HG03066 (cell line): ENCODE data around the gene TUBB2A.
A peak's percentile ranks its signal among the peaks of the same experiment; 100 is the strongest.

ENCODE experiments used
- ATAC-seq: cut with Tn5 transposase; IDR thresholded peaks from one replicate; pipeline ENCODE4 v1.9.1; 2021; ENCODE audit warnings: low read depth; ENCODE audit not compliant: unreplicated experiment

Gene TUBB2A

DNA sequence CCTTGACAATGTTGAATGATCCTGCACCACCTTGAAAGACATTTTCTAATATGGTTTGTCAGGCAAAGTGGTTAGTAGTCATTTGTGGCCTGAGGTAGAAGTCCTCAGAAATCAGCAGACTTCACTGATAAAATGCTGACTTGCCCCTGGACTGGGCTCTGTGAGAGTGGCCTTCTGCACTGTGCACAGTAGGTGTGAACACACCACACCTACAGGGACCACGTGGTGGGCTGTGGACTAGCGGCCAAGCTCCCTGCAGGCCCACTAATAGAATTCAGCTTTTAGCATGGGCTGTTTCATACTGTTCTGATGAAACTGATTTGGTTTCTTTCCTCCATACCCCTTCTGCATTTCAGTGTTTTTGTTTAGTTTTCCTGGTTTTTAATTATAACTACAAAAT is 31.5 kb downstream of the TUBB2A start:
- ATAC-seq: no peak

DNA sequence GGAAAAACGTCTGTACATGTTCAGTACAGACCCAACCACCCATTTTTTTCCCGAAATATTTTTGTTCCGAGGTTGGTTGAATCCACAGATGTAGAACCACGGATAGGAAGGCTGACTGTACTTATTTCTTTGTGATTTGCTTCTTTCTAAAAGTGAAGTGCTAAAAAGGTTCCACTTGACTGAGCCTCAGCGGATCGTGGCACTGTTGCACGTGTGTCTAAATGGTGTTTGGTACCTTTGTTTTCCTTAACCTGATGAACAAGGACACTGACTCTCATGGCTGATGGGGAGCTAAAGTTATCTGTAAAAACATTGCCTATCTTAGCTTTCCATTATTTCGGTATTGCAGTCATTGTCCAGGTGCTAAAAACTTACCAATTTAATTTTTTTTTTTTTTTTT is 32.7 kb downstream of the TUBB2A start:
- no peak for ATAC-seq

DNA sequence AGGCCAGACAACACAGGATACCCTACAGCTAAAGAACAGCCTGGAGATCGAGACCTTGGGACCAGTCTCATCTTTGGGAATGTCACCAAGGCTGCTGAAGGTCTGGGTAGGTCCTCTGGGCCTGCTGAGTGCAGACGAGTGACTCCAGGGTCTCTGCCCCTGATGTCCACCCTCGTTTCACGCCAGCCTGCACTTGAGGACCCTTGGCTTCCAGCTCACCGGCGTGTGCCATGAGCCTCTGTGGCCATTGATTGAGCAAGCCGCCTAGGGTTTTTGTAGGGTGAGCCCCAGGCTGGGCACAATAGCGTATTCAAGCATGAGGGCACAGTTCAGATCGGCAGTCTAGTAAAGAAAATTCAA is 34.5 kb downstream of the TUBB2A start:
- ATAC-seq: no peak

DNA sequence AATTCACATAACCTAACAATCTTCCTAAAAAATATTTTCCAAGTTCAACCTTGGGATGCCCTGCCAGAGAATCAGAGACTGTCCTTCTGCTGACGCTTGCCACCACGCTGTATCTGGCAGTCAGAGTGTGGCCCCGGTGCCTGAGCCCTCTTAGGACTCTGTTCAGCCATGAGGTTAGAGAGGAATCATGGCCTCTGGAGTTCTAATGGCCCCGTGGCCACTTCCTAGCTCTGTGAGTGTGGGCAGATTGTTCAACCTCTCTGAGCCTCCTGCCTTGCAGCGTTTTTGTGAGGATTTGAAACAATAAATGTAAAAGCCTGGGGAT is 36.6 kb downstream of the TUBB2A start:
- ATAC-seq: no peak

DNA sequence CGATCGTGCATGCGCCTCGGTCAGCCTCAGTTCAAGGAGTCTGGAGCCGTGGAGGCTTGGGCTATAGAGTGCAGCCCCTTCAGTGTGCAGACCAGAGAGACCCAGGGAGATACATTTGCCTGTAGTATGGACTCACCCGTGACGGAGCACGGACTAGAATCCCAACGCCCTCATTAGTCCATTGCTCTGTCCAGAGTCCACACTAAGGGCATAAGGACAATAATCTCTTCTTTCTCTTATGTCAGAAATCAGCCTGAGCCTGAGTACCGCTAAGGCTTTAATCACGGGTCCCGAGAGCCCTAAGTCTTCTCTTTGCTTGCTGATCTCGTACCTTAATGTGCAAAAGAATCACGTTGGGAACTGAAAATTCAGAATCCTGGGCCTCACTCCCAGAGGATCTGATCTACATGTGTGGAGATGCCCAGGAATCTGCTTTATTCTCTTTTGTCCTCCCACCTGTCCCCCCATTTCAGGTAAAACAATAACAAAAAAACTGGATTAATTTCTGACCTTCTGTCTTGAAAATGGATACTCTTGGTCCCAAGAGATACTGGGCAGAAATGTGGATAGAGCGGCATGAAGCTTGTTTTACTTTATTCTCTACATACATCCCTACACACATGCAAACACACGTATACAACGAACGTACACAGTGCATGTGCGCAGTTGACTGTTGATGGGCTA is 38.2 kb downstream of the TUBB2A start:
- ATAC-seq: peak; percentile 17

DNA sequence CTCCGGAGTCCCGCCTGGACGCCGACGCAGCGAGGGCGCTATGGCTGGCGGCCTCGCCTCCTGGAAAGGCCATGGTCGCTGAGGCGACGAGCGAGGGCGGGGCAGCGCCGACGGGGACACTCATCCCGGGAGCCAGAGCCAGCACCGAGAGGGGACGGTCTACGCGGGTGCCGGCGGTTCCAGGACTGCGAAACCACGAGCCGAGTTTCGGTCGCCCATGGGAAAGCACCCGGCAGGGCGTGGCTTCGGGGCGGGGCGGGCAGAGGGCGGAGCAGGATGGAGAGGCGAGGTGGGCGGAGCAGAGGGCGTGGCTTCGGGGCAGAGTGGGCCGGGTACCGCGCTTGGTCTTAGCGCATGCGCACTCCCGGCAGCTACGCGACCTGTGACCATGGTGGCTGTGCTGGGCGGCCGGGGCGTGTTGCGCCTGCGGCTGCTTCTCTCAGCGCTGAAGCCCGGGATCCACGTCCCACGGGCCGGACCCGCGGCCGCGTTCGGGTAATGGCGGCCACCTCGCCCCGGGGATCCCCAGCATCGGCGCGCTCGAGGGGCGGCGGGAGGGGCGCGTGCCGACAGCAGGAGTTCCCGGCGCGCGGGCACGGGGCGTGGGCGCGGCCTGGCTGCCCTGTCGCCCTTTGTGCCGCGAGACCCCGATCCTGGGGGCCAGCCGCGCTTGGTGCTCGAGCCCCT is 38.8 kb downstream of the TUBB2A start, which contains the start of gene BPHL:
TSS of gene BPHL (plus strand) at position 359 of the 687 bp plus-strand sequence. CDS start at position 389, 30 bp downstream.
- peak; percentile 92 for ATAC-seq

DNA sequence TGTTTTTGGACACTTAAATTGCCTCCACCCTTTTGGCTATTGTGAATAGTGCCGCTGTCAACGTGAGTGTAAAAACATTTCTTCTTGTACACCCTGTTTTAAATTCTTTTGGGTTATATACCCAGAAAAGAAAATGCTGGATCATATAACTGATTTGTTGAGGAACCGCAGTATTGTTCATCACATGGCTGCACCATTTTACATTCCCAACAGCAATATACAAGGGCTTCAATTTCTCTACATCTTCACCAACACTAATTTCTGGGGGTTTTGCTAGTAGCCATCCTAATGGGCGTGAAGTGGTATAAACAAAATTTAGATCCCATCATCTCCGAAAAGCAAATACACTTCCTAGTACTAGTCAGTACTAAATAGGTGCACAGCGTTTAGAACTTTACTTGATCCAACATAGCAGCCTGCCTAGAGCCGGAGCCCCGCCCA is 39.4 kb downstream of the TUBB2A start:
- peak; percentile 3 for ATAC-seq

DNA sequence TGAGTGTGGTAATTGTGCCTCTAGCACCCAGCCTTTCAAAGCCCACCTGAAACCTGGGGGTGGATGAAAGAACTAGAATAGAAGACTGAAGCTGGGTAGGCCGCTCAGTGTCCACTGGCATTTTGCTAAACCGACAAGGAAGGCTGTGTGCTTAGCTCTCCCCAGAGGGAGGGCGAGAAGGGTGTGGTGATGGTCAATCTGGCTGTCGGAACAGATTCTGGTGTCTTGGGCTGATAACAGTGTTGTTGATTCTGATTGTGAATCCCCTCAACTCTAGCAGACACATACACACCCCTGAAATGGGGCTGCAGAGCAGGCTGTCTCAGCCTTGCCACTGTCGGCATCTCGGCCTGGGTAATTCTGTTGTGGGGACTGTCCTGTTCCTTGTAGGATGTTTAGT is 43.0 kb downstream of the TUBB2A start:
- ATAC-seq: no peak

DNA sequence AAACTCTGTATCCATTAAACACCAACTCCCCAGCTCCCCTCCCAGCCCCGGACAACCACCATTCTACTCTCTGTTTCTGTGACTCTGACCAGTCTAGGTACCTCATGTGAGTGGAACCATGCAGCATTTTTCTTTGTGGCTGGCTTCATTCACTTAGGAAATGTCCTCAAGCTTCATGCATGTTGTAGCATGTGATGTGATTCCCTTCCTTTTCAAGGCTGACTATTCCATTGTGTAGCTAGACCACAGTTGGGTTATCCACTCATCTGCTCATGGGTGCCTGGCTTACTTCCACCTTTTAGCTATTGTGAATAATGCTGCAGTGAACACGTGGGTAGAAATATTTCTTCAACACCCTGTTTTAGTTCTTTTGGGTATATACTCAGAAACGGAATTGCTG is 47.6 kb downstream of the TUBB2A start:
- no peak for ATAC-seq

DNA sequence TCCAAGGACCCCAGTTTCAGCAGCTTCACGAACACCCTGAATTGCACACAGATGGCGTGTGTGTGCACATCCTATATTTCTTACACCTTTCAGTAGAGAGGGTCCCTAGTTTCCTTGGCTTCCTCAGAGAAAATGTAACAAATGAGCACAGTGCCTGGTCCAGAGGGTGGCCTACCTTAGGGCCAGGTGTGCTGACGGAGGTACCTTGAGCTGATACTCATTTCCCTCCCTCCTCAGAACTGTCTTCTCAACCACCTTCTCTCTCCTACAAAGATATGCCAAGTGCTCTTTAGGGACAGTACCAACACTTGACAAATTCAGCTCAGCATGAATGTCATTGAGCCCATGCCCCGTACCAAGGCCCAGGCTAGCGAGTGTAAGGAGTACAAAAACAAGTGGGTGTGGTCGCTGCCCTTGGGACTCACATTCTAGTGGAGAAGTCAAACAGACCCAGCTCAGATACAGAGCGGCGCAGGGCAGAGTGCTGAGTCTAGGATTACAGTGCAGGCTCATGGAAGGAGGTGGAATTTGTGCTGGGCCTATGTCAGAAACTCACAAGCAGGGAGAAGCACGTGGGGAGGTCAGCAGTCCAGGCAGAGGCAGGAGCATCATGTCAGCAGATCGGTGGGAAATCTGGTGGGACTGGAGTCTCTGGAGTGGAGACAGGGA is 48.5 kb downstream of the TUBB2A start:
- no peak for ATAC-seq
